Cardiac muscle cell (in vitro differentiated cells and primary cell): Measurements from ENCODE around the gene KIAA1586. TPM values are rescaled to one million over a fixed set of nuclear protein-coding genes. Genes with fewer than 3 reads are reported as not detected.

ENCODE experiments used
- DNase-seq, 2 donors: peaks; one replicate each; pipeline versions ENCODE4 v3.0.0 to v3.0.0-alpha.2; 2010 to 2017; ENCODE audit warnings: low read depth in 1 of 2, low spot score in 1 of 2
- H3K27ac ChIP-seq: fragments of 200-600 bp; sonication (generic); 2 replicates; pipeline ENCODE4 v1.5.1; 2016
- H3K27me3 ChIP-seq: fragments of 200-600 bp; sonication (generic); 2 replicates; pipeline ENCODE4 v1.6.0; 2016; ENCODE audit warnings: control low read depth
- H3K36me3 ChIP-seq: fragments of 200-600 bp; sonication (generic); 2 replicates; pipeline ENCODE4 v1.5.1; 2016; ENCODE audit warnings: control low read depth
- H3K4me1 ChIP-seq: fragments of 200-600 bp; sonication (generic); 2 replicates; pipeline ENCODE4 v1.8.1; 2017; ENCODE audit warnings: low read depth, mild to moderate bottlenecking, mixed run types
- H3K4me3 ChIP-seq: fragments of 200-600 bp; sonication (generic); 2 replicates; pipeline ENCODE4 v1.5.1; 2016; ENCODE audit warnings: mild to moderate bottlenecking
- H3K9me3 ChIP-seq: fragments of 200-600 bp; sonication (generic); 2 replicates; pipeline ENCODE4 v1.5.1; 2017; ENCODE audit warnings: low read depth, mild to moderate bottlenecking, control low read depth
- CTCF ChIP-seq: IDR thresholded peaks from 2 replicates; pipeline ENCODE4 v1.5.1; 2012; ENCODE audit warnings: low read depth, mild to moderate bottlenecking, low read length
- polyA plus RNA-seq: library from polyadenylated mRNA; unstranded; fragments of >200 nt; fragmentation: Nextera tagmentation; extraction: Ambion mirVana; gene quantifications from 2 replicates; pipeline ENCODE4 v1.2.1, GENCODE V29; 2016
- total RNA-seq: library from RNA; depleted of rRNA; stranded (reverse); fragments of >200 nt; gene quantifications from 2 replicates; pipeline ENCODE4 v1.2.3, GENCODE V29; 2016

Gene KIAA1586
- total and polyA plus RNA-seq, 2 experiments from 2014 or later = 15.9 to 16.6 TPM

GRCh38 chr6:57063847-57064246 lies 17.4 kb downstream of the KIAA1586 start:
- Histone ChIP-seq H3K27me3 (no peaks in the 10 kb centered on the region), H3K27ac (no peak overlapping the region), H3K4me3 (no peak overlapping the region), H3K9me3 (no peaks in the 10 kb centered on the region), H3K36me3 (peaks cover 12% of the 10 kb centered on the region), H3K4me1 (no peaks in the 10 kb centered on the region)
- no peak for TF ChIP-seq CTCF
- no peak for DNase-seq

- Histone ChIP-seq H3K36me3 (peaks cover 12% of the 10 kb centered on the region), H3K27me3 (no peaks in the 10 kb centered on the region), H3K9me3 (no peaks in the 10 kb centered on the region), H3K27ac (no peak overlapping the region), H3K4me1 (no peaks in the 10 kb centered on the region), H3K4me3 (no peak overlapping the region)
- no peak for DNase-seq
- no peak for TF ChIP-seq CTCF
Observed at GRCh38 chr6:57064809-57065208, 18.3 kb downstream of the KIAA1586 start.

- H3K27ac ChIP-seq = no peak overlapping the region
- H3K36me3 ChIP-seq = no peaks in the 10 kb centered on the region
- no peaks in the 10 kb centered on the region for H3K4me1 ChIP-seq
- no peak overlapping the region for H3K4me3 ChIP-seq
- no peak for TF ChIP-seq CTCF
- no peaks in the 10 kb centered on the region for H3K9me3 ChIP-seq
- H3K27me3 ChIP-seq = no peaks in the 10 kb centered on the region
- peak in 1 of 2 donors; percentile 21 for DNase-seq
Observed at GRCh38 chr6:57068061-57068460, 21.6 kb downstream of the KIAA1586 start.

GRCh38 chr6:57069228-57069627 lies 22.7 kb downstream of the KIAA1586 start:
- no peak for DNase-seq
- no peak for TF ChIP-seq CTCF
- Histone ChIP-seq H3K36me3 (no peaks in the 10 kb centered on the region), H3K27ac (no peak overlapping the region), H3K27me3 (no peaks in the 10 kb centered on the region), H3K4me1 (no peaks in the 10 kb centered on the region), H3K4me3 (no peak overlapping the region), H3K9me3 (no peaks in the 10 kb centered on the region)

- Histone ChIP-seq H3K4me1 (no peaks in the 10 kb centered on the region), H3K27ac (no peak overlapping the region), H3K9me3 (no peaks in the 10 kb centered on the region), H3K27me3 (no peaks in the 10 kb centered on the region), H3K36me3 (no peaks in the 10 kb centered on the region), H3K4me3 (no peak overlapping the region)
- TF ChIP-seq CTCF = no peak
- no peak for DNase-seq
Observed at GRCh38 chr6:57069920-57070331, 23.4 kb downstream of the KIAA1586 start.

- H3K27me3 ChIP-seq = no peaks in the 10 kb centered on the region
- DNase-seq = no peak
Observed at GRCh38 chr6:57072108-57072507, 25.6 kb downstream of the KIAA1586 start.

More at GRCh38 chr6:57072108-57072507, 25.6 kb downstream of the KIAA1586 start:
- H3K27ac ChIP-seq = no peak overlapping the region
- TF ChIP-seq CTCF = no peak
- no peaks in the 10 kb centered on the region for H3K36me3 ChIP-seq
- no peaks in the 10 kb centered on the region for H3K9me3 ChIP-seq
- H3K4me1 ChIP-seq = no peaks in the 10 kb centered on the region
- no peak overlapping the region for H3K4me3 ChIP-seq
